Measurements from ENCODE around the gene ACAN. TPM values are rescaled to one million over a fixed set of nuclear protein-coding genes. Genes with fewer than 3 reads are reported as not detected.

ACAN gene
- total and polyA plus RNA-seq, 8 donors: under 0.01 to 2.0 (median 0.40) TPM; not detected in 4

DNA sequence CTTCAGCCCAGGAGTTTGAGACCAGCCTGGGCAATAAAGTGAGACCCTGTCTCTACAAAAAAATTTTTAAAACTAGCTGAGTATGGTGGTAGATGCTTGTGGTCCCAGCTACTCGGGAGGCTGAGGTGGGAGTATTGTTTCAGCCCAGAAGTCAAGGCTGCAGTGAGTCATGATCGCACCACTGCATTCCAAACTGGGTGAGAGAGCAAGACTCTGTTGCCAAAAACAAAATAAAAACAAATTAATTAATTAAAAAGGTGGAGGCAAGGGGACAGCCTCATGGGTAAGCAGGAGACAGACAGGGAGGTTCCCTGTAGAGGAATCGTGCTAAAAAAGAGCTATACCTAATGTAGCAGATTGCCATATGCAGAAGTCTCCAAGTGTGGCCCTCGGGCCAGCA, 79.5 kb downstream of the ACAN start:
- intact Hi-C loops (cut with DNase I; ENCODE audit: low total_unique reads): no loop called here
- H3K36me3 ChIP-seq: no peaks in the 10 kb centered on the region
- peaks cover 0 to 4% (median 0%) of the 10 kb centered on the region in 3 donors for H3K27me3 ChIP-seq
- 59 to 87% (median 84%) methylated on average over 4 of the region's 4 CpGs for WGBS, 5 donors
- no peaks in the 10 kb centered on the region for H3K4me1 ChIP-seq
- no peaks in the 10 kb centered on the region for H3K9me3 ChIP-seq
- H3K27ac ChIP-seq: no peak overlapping the region
- no peak for TF ChIP-seq POLR2A (IDR thresholded peaks at IDR 0.05)
- TF ChIP-seq, protein P1, sequence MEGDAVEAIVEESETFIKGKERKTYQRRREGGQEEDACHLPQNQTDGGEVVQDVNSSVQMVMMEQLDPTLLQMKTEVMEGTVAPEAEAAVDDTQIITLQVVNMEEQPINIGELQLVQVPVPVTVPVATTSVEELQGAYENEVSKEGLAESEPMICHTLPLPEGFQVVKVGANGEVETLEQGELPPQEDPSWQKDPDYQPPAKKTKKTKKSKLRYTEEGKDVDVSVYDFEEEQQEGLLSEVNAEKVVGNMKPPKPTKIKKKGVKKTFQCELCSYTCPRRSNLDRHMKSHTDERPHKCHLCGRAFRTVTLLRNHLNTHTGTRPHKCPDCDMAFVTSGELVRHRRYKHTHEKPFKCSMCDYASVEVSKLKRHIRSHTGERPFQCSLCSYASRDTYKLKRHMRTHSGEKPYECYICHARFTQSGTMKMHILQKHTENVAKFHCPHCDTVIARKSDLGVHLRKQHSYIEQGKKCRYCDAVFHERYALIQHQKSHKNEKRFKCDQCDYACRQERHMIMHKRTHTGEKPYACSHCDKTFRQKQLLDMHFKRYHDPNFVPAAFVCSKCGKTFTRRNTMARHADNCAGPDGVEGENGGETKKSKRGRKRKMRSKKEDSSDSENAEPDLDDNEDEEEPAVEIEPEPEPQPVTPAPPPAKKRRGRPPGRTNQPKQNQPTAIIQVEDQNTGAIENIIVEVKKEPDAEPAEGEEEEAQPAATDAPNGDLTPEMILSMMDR (IDR thresholded peaks at IDR 0.05): no peak
- TF ChIP-seq POLR2AphosphoS5 (IDR thresholded peaks at IDR 0.05): no peak
- no peak for TF ChIP-seq EP300 (IDR thresholded peaks at IDR 0.05)
- DNase-seq: no peak
- H3K4me3 ChIP-seq: no peak overlapping the region

DNA sequence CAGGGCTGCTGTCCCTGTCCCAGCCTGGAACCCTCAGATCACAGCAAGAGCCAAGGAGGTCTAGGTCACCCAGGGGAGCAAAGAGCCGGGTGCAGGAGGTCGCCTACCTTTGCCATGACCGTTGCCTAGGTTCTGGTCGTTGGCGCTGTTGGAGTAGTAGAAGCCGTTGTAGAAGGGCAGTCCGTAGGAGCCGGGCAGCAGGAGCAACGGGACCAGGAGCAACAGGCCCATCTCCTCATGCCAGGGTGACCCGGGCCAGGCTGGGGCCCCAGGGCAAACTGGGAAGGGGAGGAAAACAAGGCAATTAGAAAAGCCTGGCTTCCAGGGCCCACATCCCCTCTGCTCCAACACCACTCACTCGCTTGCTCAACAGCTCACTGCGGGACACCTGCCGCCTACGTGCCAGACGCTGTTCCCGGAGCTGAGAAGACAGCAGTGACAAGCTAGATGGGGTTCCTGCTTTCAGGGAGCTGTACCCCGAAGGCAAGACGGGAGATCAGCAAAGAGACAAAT, 83.9 kb downstream of the ACAN start:
- intact Hi-C loops (cut with DNase I; ENCODE audit: low total_unique reads): no loop called here
- no peak for DNase-seq
- H3K27ac ChIP-seq: no peak overlapping the region
- no peaks in the 10 kb centered on the region for H3K27me3 ChIP-seq
- 81 to 91% (median 90%) methylated on average over 18 of the region's 18 CpGs for WGBS, 5 donors
- no peaks in the 10 kb centered on the region for H3K4me1 ChIP-seq
- TF ChIP-seq, protein P1 (IDR thresholded peaks at IDR 0.05): no peak
- TF ChIP-seq POLR2AphosphoS5 (IDR thresholded peaks at IDR 0.05) (no peak), EP300 (IDR thresholded peaks at IDR 0.05) (no peak), POLR2A (IDR thresholded peaks at IDR 0.05) (no peak)
- no peaks in the 10 kb centered on the region for H3K36me3 ChIP-seq
- no peaks in the 10 kb centered on the region for H3K9me3 ChIP-seq
- H3K4me3 ChIP-seq: no peak overlapping the region

DNA sequence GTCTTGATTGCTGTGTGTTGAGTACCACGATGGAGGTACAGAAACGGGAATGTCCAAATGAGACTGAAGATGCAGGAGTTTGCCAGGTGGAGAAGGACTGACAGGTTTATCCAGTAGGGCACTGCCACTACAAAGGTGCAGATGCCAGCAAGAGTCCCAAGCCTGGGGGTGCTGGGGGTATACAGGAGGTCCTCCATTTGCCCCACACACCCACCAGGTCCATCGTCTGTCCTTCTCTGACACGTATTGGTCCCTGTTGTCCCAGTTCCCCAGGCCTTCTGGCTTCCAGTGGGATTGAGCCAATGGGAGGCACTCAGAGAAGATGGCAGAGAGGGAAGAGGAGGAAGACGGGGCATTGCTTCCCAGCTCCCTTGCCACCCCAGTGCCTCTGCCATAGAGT, 85.5 kb downstream of the ACAN start:
- intact Hi-C loops (cut with DNase I; ENCODE audit: low total_unique reads): no loop called here
- Histone ChIP-seq H3K27ac (no peak overlapping the region), H3K36me3 (no peaks in the 10 kb centered on the region), H3K9me3 (no peaks in the 10 kb centered on the region), H3K4me3 (no peak overlapping the region), H3K27me3 (peaks cover 0 to 13% (median 0%) of the 10 kb centered on the region in 3 donors), H3K4me1 (peaks cover 0 to 1% (median 0%) of the 10 kb centered on the region in 4 donors)
- TF ChIP-seq, protein P1 (IDR thresholded peaks at IDR 0.05): no peak
- no peak for TF ChIP-seq EP300 (IDR thresholded peaks at IDR 0.05)
- no peak for TF ChIP-seq POLR2A (IDR thresholded peaks at IDR 0.05)
- no peak for TF ChIP-seq POLR2AphosphoS5 (IDR thresholded peaks at IDR 0.05)
- no peak for DNase-seq
- WGBS, 5 donors: 85 to 94% (median 87%) methylated on average over 4 to 5 of the region's 5 CpGs

DNA sequence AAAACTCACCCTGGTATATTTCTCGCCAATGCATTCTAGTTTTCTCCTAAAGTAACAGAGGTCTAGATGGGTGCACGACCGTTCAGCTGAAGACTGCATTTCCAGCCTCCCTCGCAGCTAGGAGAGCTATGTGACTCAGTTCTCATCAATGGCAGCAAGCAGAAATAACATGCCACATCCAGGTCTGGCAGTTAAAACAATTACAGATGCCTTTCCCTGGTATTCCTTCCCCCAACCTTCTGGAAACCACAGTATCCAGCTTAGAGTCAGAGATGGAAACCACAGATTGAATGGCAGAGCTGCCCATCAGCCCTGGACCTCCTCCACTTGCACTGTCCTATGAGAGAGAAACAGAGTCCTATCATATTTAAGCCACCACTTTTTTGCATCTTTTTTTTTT, 87.3 kb downstream of the ACAN start:
- Histone ChIP-seq H3K27me3 (peaks cover 0 to 31% (median 15%) of the 10 kb centered on the region in 3 donors), H3K36me3 (no peaks in the 10 kb centered on the region), H3K27ac (no peak overlapping the region), H3K4me3 (no peak overlapping the region), H3K9me3 (no peaks in the 10 kb centered on the region), H3K4me1 (peaks cover 11 to 19% (median 16%) of the 10 kb centered on the region in 4 donors)
- DNase-seq: no peak
- TF ChIP-seq POLR2AphosphoS5 (IDR thresholded peaks at IDR 0.05) (no peak), EP300 (IDR thresholded peaks at IDR 0.05) (no peak), POLR2A (IDR thresholded peaks at IDR 0.05) (no peak)
- TF ChIP-seq, protein P1 (IDR thresholded peaks at IDR 0.05): no peak
- intact Hi-C loops (cut with DNase I; ENCODE audit: low total_unique reads): no loop called here
- 78 to 96% (median 90%) methylated on average over 4 of the region's 4 CpGs for WGBS, 5 donors

Measured in stomach (tissue), 9 donors.